ENCODE data around the gene FKRP. TPM values are rescaled to one million over a fixed set of nuclear protein-coding genes. Genes with fewer than 3 reads are reported as not detected.
"Not testable (repeated sequence)": the region's sequence is repeated elsewhere in the genome, so short reads cannot be mapped to it uniquely, and the experiment has no call there.

FKRP gene
- total RNA-seq: 13.9 TPM
- long read RNA-seq, transcript FKRP-201 (4 exons, 3,332 nt): major isoform, 9 of 27 reads
- long read RNA-seq, partial matches to known transcripts: 4 of 27 reads
- long read RNA-seq, other reads (novel, unspliced or antisense): 9 of 27 reads

DNA sequence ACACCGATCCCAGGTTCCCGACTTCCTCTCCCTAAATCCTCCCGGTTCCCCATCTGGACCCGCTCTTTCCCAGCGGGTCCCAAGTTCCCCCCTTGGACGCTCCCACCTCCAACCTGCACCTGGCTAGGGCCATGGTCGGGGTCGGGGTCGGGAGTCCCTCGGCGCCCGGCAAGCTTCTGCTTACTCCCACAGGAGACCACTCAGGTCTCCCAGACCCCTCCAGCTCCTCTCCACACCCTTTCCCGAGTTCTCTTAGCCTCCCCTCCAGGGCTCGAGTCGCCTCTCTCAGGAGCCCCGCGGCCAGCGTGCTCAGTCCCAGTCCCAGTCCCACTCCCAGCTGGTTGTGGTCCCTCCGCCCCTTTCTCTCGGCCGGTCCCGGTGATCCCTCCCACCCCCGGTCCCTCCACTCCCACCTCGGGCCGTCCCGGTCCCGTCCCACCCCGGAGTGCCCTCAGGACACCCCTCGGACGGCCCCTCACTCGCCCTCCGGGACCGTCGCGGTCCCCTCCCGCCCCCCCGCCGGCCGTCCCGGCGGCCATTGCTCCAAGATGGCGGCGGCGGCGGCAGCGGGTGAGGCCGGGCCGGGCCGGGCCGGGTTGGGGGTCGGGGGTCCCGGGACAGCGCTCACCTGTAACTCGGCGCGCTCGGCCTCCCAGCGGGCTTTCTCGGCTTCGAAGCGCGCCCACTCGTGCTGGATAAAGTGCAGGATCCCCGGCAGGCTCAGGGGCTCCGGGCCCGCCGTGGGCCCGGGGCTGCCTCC is at the start of gene FKRP:
Gene FKRP, plus strand, starts transcription at position 537 of the 760 bp plus-strand sequence. CDS start 9,394 bp downstream, outside the sequence.
- intact Hi-C loops (cut with DNase I): no loop called here
- ATAC-seq (ENCODE audit: poor library complexity) (peak; percentile 64), DNase-seq (peak; percentile 58)

GRCh38 chr19:46696866-46697203 is 49.0 kb upstream of the FKRP start:
- ATAC-seq (ENCODE audit: poor library complexity) (no peak), DNase-seq (no peak)
- intact Hi-C loops (cut with DNase I): no loop called here

- DNase-seq (peak; percentile 93), ATAC-seq (ENCODE audit: poor library complexity) (peak; percentile 97)
- intact Hi-C loops (cut with DNase I): no loop called here
These were observed 48.5 kb upstream of the FKRP start for GRCh38 chr19:46697204-46697960.

GRCh38 chr19:46698395-46699321 is 47.2 kb upstream of the FKRP start:
- ATAC-seq (ENCODE audit: poor library complexity) (no peak), DNase-seq (no peak)
- intact Hi-C loops (cut with DNase I): no loop called here

DNA sequence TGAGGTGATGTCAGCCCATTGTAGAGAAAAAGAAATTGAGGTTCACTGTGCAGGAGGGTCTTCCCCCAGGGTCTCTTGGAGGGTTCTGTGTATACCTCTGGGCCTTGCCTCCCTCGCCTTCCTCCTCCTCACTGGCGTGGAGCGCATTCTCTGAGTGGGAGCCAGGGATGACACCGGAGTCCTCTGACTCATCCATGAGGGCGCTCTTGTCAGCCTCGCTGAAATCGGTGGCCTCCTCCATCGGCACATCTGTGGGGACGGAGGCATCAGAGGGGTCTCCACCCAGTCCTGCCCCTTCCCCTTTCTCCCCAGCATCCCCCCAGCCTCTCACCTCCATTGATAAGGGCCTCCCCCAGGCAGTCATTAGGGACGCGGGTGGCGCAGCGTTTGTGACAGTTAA is 45.2 kb upstream of the FKRP start:
- DNase-seq (no peak), ATAC-seq (ENCODE audit: poor library complexity) (no peak)
- intact Hi-C loops (cut with DNase I): no loop called here

GRCh38 chr19:46704379-46705076 is 41.3 kb upstream of the FKRP start:
- ATAC-seq (ENCODE audit: poor library complexity) (peak; percentile 79), DNase-seq (peak; percentile 89)
- intact Hi-C loops (cut with DNase I): no loop called here

- ATAC-seq (ENCODE audit: poor library complexity): no peak
- no peak for DNase-seq
- intact Hi-C loops (cut with DNase I): no loop called here
These were observed 35.2 kb upstream of the FKRP start for GRCh38 chr19:46710687-46711086.

DNA sequence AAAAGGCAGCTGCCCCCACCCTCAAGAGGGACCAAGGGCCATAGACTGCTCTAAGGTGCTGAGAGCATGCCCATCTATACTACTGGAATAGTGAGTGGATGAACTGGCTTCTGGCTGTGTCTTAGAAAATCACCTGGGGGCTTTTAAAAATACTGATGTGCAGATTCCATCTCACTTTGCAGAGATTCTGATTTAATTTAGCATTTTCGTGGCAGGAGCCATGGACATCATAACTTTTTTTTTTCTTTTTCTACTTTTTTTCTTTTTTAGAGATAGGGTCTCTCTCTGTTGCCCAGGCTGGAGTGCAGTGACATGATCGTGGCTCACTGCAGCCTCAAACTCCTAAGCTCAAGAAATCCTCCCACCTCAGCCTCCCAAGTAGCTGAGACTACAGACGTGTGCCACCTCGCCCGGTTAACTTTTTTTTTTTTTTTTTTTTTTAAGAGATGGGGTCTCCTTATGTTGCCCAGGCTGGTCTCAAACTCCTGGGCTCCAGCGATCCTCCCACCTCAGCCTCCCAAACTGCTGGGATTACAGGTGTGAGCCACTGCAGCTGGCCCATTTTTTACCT is 33.0 kb upstream of the FKRP start:
- intact Hi-C loops (cut with DNase I); DNase-seq; ATAC-seq (ENCODE audit: poor library complexity): not testable (repeated sequence)

DNA sequence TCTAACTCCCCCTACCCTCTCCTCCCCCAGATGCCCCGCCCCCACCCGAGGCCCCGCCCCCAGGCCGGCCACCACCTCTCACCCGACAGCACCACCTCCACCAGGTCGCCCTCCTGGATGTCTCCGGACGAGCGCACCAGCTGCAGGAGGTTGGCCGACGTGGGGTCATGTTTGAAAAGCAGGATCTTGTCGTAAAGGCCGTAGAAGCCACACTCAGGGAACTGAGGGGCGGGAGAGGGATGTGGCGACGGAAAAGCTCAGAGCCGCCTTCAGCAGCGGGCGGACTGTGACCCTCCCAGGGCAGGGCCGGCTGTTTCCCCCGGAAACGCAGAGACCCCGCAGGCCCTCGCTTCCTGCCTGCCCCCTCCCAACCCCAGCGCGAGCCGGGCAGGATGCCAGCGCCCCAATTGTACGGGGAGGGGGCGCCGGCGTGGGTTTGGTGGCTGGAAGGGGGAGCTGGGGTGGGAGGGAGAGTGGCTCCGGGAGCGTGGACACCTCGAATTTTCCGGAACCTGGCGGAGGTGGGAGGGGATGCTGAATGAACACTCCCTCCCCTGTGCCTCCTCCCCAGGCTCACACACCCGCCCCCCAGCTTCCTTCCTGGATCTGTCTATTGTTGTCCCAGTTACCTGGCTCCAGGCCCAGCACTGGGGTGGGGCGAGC is 31.9 kb upstream of the FKRP start:
- peak; percentile 95 for DNase-seq
- peak; percentile 61 for ATAC-seq (ENCODE audit: poor library complexity)
- intact Hi-C loops (cut with DNase I): no loop called here

DNA sequence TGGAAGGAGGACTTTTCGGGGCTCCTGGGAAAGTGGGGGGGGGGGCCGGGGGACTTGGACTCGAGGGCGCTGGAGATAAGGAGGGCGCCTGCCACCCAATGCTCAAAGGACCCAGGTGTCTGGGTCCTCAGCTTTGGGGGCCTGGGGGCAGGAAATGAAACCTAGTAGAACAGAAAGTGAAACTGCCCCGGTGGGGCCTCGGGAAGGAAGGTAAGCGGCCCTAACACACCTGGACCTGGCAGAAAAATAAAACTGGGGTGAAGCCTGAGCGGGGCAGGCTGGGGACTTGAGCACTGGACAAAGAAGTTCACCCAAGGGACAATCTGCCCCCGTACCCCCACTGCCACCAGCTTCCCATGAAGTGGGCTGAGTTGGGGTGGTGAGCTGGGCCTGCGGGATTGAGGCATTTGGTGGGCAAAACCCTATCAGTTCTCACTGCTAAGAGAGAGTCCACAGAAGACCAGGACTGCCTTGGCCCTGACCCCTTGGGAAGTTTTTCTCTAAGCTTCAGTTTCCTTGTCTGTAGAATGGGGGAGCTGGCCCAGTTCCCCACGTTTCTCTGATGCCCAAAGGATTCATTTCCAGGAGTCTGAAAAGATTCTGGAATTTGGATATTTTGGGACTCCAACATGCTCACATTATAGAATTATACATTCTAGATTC is 31.3 kb upstream of the FKRP start:
- DNase-seq: no peak
- ATAC-seq (ENCODE audit: poor library complexity): peak; percentile 1
- intact Hi-C loops (cut with DNase I): no loop called here

- peak; percentile 34 for DNase-seq
- ATAC-seq (ENCODE audit: poor library complexity): no peak
- intact Hi-C loops (cut with DNase I): no loop called here
These were observed 30.3 kb upstream of the FKRP start for GRCh38 chr19:46715620-46715974.

- intact Hi-C loops (cut with DNase I): no loop called here
- ATAC-seq (ENCODE audit: poor library complexity): peak; percentile 0
These were observed 29.7 kb upstream of the FKRP start for GRCh38 chr19:46715975-46716671.

DNA sequence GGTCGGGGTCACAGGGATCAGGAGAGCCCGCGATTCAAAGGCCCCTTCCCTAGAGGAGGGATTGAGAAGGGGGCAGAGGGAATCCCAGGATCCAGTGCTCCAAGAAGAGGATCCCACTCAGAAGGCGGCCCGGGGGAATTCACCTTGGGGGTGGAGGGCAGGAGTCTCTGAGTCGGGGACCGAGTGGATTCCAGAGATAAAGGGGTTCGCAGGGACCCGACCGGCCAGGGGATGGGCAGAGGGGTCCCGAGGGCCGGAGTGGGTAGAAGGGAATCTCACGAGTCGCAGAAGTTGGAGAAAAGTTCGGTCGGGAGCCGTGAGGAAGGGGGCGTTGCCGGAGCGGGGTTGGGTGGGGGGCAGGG is 29.2 kb upstream of the FKRP start:
- ATAC-seq (ENCODE audit: poor library complexity) (peak; percentile 1), DNase-seq (no peak)
- intact Hi-C loops (cut with DNase I): no loop called here

More at GRCh38 chr19:46715975-46716671, 29.7 kb upstream of the FKRP start:
- peak; percentile 44 for DNase-seq

DNA sequence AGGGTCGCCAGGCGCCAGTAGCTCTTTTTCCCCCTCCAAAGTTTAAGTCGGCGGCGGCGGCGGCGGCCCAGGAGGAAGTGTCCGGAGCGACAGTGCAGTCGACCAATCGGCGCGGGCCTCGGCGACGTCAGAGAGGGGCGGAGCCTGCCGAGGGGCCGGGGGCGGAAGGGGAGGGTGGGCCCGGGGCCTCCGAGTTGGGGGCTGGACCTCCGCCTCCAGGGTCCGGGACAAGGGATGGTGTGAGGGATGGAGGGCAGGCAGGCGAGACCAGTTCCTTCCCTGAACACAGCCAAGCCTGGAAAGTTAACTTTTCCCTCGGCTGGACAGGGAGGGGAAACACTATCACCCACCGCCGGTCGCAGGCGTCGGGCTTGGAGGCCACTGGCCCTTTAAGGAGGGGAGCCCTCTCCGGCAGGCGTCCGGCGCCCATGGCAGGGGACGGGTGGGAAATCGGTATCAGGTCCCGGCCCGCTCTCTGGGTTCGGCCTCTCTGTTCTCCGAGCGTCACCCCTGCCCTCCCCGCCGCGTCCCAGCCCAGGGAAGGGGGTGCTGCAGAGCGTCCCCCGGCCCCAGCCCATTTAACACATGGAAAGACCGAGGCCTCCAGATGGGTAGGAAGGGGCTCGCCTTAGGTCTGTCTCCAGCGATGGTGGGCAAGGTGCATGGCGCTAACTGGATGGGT is 28.7 kb upstream of the FKRP start, which contains the start of gene PRKD2:
Gene PRKD2, minus strand, starts transcription at position 81 of the 682 bp plus-strand sequence. CDS start 744 bp downstream, outside the sequence.
- intact Hi-C loops (cut with DNase I): no loop called here
- ATAC-seq (ENCODE audit: poor library complexity) (peak; percentile 93), DNase-seq (peak; percentile 95)

DNA sequence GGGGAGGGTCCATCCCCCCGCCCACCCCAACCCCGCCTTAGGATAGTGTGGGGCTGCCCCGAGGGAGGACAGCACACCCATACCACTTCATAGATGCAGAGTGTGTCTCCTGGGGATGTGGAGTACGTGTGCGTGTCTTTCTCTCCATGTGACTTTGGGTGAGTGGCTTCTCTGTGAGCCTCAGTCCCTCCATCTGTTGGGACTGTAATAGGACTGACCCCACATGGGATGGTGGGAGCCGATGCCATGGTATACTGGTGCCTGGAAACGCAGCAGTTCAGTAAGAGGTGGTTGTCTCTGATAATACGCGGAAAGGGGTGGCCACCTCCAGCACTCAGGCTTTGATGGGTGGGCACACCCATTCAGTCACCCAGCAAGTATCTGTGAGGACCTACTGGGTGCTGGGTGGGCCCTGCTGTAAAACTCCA is 28.1 kb upstream of the FKRP start:
- DNase-seq: peak; percentile 40

More for the DNA sequence above, 28.1 kb upstream of the FKRP start:
- intact Hi-C loops (cut with DNase I): no loop called here
- ATAC-seq (ENCODE audit: poor library complexity): no peak

Measured in Right ventricle myocardium superior (tissue), 1 donor.